K562 (cell line): ENCODE measurements around the gene EVL. TPM values are rescaled to one million over a fixed set of nuclear protein-coding genes. Genes with fewer than 3 reads are reported as not detected.

Experiments
- ATAC-seq: fragments of 200-7000 bp; cut with Tn5 transposase; 3 replicates; pipeline ENCODE4 v1.9.1; 2020; ENCODE audit warnings: moderate library complexity
- BruUV-seq: library from RNA; stranded (reverse); fragments of 400-500 nt; replicated peaks from 2 replicates; lab custom pipeline; 2021; lab: Mats Ljungman, UMichigan
- CTCF ChIA-PET: fragments of 300-600 bp; formaldehyde crosslinking; extraction: SDS; loops from one replicate; lab custom pipeline; 2021; ENCODE audit warnings: low intra/inter-chr PET ratio; lab: Yijun Ruan, JAX
- POLR2A ChIA-PET: fragments of 300-600, 350-650 bp; sonication (Branson Sonifier 250); formaldehyde crosslinking; extraction: SDS; loops from one replicate; lab custom pipeline; 2021; ENCODE audit warnings: antibody characterized with exemption, inconsistent platforms; lab: Yijun Ruan, JAX
- DNase-seq, 4 experiments: peaks; one replicate each; pipeline versions ENCODE4 v3.0.0 to v3.0.0-alpha.2; 2011 to 2018; ENCODE audit warnings: low spot score in 3 of 4, mixed read lengths in 3 of 4; ENCODE audit errors: extremely low read depth in 1 of 4
- FAIRE-seq: peaks from 2 replicates; lab custom pipeline; 2011; peaks lifted over from hg19 to GRCh38; lab: Jason Lieb, UNC
- H2AFZ ChIP-seq: 2 replicates; pipeline ENCODE4 v1.6.0; 2011; ENCODE audit warnings: low read depth, low read length, control low read depth, inconsistent platforms
- H3K27ac ChIP-seq: fragments of 200-600 bp; 3 replicates; pipeline ENCODE4 v1.8.0; 2011; ENCODE audit warnings: low read depth, mild to moderate bottlenecking, control low read depth, inconsistent platforms, low read length, moderate library complexity, mixed read lengths; ENCODE audit errors: extremely low read depth
- H3K27me3 ChIP-seq, 2 experiments: fragments of 300-600 bp in 1 of 2; 2 replicates in 1 of 2; 3 replicates in 1 of 2; pipeline versions ENCODE4 v1.6.0 to v1.8.0; 2011; ENCODE audit warnings: inconsistent platforms in 2 of 2, low read length in 2 of 2, mild to moderate bottlenecking in 1 of 2, mixed read lengths in 1 of 2, moderate library complexity in 1 of 2; ENCODE audit not compliant: control insufficient read depth in 2 of 2, insufficient read depth in 2 of 2
- H3K36me3 ChIP-seq: fragments of 300-600 bp; 3 replicates; pipeline ENCODE4 v1.8.0; 2011; ENCODE audit warnings: mild to moderate bottlenecking, low read length, inconsistent platforms; ENCODE audit not compliant: control insufficient read depth, insufficient read depth
- H3K4me1 ChIP-seq, 2 experiments: fragments of 200-600 bp in 1 of 2; replicated peaks in 1 of 2; 2 replicates in 1 of 2; 3 replicates in 1 of 2; pipeline versions ENCODE4 v1.5.1 to v1.8.0; 2011; ENCODE audit warnings: inconsistent platforms in 2 of 2, low read length in 2 of 2, mild to moderate bottlenecking in 1 of 2, mixed read lengths in 1 of 2, moderate library complexity in 1 of 2; ENCODE audit not compliant: control insufficient read depth in 2 of 2, insufficient read depth in 2 of 2
- H3K4me2 ChIP-seq: 2 replicates; pipeline ENCODE4 v1.6.1; 2011; ENCODE audit warnings: low read length, control low read depth, inconsistent platforms, mixed read lengths; ENCODE audit not compliant: insufficient read depth
- H3K4me3 ChIP-seq: fragments of 200-600 bp; sonication (generic), shearing (Covaris generic); 2 replicates; pipeline ENCODE4 v1.5.1; 2016; ENCODE audit warnings: control low read depth, inconsistent platforms
- H3K79me2 ChIP-seq: fragments of 200-600 bp; 3 replicates; pipeline ENCODE4 v1.8.0; 2011; ENCODE audit warnings: low read length, inconsistent platforms; ENCODE audit not compliant: control insufficient read depth, insufficient read depth
- H3K9ac ChIP-seq, 2 experiments: 2 replicates each; pipeline versions ENCODE4 v1.6.0 to v1.6.1; 2011; ENCODE audit warnings: low read depth in 2 of 2, low read length in 2 of 2, control low read depth in 1 of 2, inconsistent platforms in 1 of 2, mild to moderate bottlenecking in 1 of 2, mixed read lengths in 1 of 2; ENCODE audit not compliant: insufficient read depth in 1 of 2
- H3K9me1 ChIP-seq: one replicate; pipeline ENCODE4 v1.6.0; 2011; ENCODE audit warnings: inconsistent platforms, mild to moderate bottlenecking, low read length, moderate library complexity; ENCODE audit not compliant: control insufficient read depth, insufficient read depth
- H3K9me3 ChIP-seq: replicated peaks from 2 replicates; pipeline ENCODE4 v1.5.1; 2011; ENCODE audit warnings: low read depth, low read length, inconsistent platforms; ENCODE audit not compliant: control insufficient read depth, insufficient read depth
- H4K20me1 ChIP-seq: replicated peaks from 2 replicates; pipeline ENCODE4 v1.6.1; 2011; ENCODE audit warnings: low read length, inconsistent platforms, mixed read lengths; ENCODE audit not compliant: control insufficient read depth, insufficient read depth
- ATF7 ChIP-seq: fragments of 450-650 bp; IDR thresholded peaks from 2 replicates; pipeline ENCODE4 v1.7.1; 2014; ENCODE audit warnings: mild to moderate bottlenecking, moderate library complexity
- BCLAF1 ChIP-seq, 2 experiments: fragments of 450-650 bp in 1 of 2; IDR thresholded peaks; 2 replicates each; pipeline ENCODE4 v1.6.1; 2011 to 2017; ENCODE audit warnings: low read depth in 2 of 2, antibody characterized with exemption in 1 of 2, borderline replicate concordance in 1 of 2, low read length in 1 of 2, mild to moderate bottlenecking in 1 of 2, mixed read lengths in 1 of 2; ENCODE audit not compliant: control insufficient read depth in 1 of 2
- CGGBP1 ChIP-seq: fragments of 250-450 bp; sonication (Bioruptor Pico); IDR thresholded peaks from 2 replicates; pipeline ENCODE4 v1.9.0; 2021; ENCODE audit warnings: mild to moderate bottlenecking
- ELF2 ChIP-seq: fragments of 250-450 bp; sonication (Bioruptor Pico); IDR thresholded peaks from 2 replicates; pipeline ENCODE4 v1.5.0; 2021; ENCODE audit warnings: mild to moderate bottlenecking
- HDAC3 ChIP-seq: fragments of 450-650 bp; IDR thresholded peaks from 2 replicates; pipeline ENCODE4 v1.6.1; 2018; ENCODE audit warnings: borderline replicate concordance, mild to moderate bottlenecking, moderate library complexity; ENCODE audit not compliant: partially characterized antibody
- HNRNPL ChIP-seq: fragments of 200-400 bp; formaldehyde crosslinking; IDR thresholded peaks from 2 replicates; pipeline ENCODE4 v1.6.1; 2017; ENCODE audit warnings: low read depth, mild to moderate bottlenecking, low read length
- MITF ChIP-seq: IDR thresholded peaks from 2 replicates; pipeline ENCODE4 v1.6.1; 2014; ENCODE audit warnings: antibody characterized with exemption
- POLR3G ChIP-seq: IDR thresholded peaks from 2 replicates; pipeline ENCODE4 v1.6.1; 2011; ENCODE audit not compliant: insufficient read length, insufficient replicate concordance; ENCODE audit errors: extremely low read depth
- PTRF ChIP-seq: fragments of 450-650 bp; IDR thresholded peaks from 2 replicates; pipeline ENCODE4 v1.6.1; 2016; ENCODE audit warnings: mild to moderate bottlenecking, missing genetic modification characterization, missing compliant biosample characterization
- SRSF9 ChIP-seq: fragments of 200-400 bp; formaldehyde crosslinking; IDR thresholded peaks from 2 replicates; pipeline ENCODE4 v1.6.1; 2017; ENCODE audit warnings: low read depth, low read length, borderline replicate concordance
- TRIM25 ChIP-seq: fragments of 450-650 bp; IDR thresholded peaks from 2 replicates; pipeline ENCODE4 v1.7.0; 2016; ENCODE audit warnings: borderline replicate concordance
- ZNF121 ChIP-seq: sonication (generic); formaldehyde crosslinking; conservative IDR thresholded peaks from 2 replicates; pipeline ENCODE4 v1.8.0; 2022; ENCODE audit warnings: missing genetic modification reagents
- ZNF165 ChIP-seq: fragments of 250-450 bp; sonication (Bioruptor Pico); IDR thresholded peaks from 2 replicates; pipeline ENCODE4 v1.4.0; 2020; ENCODE audit warnings: borderline replicate concordance
- ZNF644 ChIP-seq: fragments of 200-800 bp; sonication (Bioruptor generic); IDR thresholded peaks from 2 replicates; pipeline ENCODE4 v1.6.1; 2016; ENCODE audit warnings: low read depth, missing genetic modification characterization, missing compliant biosample characterization
- ZNF79 ChIP-seq: fragments of 250-450 bp; sonication (Bioruptor Pico); IDR thresholded peaks from 2 replicates; pipeline ENCODE4 v1.4.0; 2020; ENCODE audit warnings: low read depth, mild to moderate bottlenecking, moderate library complexity
- WGBS: fragments of 100-300 bp; shearing (Covaris generic); methylation state at CpG from one replicate; pipeline ENCODE4 v1.1.6; 2016; ENCODE audit warnings: low coverage, mixed read lengths; ENCODE audit not compliant: insufficient coverage; ENCODE audit errors: missing lambda C conversion rate; 5-methylcytosine and 5-hydroxymethylcytosine counted together
- in situ Hi-C: fragments of 300-500 bp; cut with MboI; formaldehyde crosslinking; loops from 4 replicates; pipeline ENCODE4 v1.15.0; 2018; ENCODE audit warnings: inconsistent platforms, mixed read lengths
- intact Hi-C: fragments of 100-400 bp; cut with micrococcal nuclease; formaldehyde crosslinking; loops from 2 replicates; pipeline ENCODE4 v1.14.2; 2022
- polyA plus RNA-seq, 8 experiments: library from polyadenylated mRNA; depleted of rRNA in 4 of 8; stranded (reverse) in 5 of 8; unstranded in 3 of 8; fragments of >200 nt; fragmentation: Nextera tagmentation in 2 of 8; fragmentation: Illumina TruSeq in 1 of 8; extraction: Ambion mirVana in 2 of 8; extraction: Trizol in 1 of 8; gene quantifications; 2 replicates each; pipeline versions ENCODE4 v1.2.1 to v1.2.3, GENCODE V29; 2011 to 2014; ENCODE audit warnings: inconsistent platforms in 1 of 8, missing spikeins in 1 of 8
- total RNA-seq, 7 experiments: library from RNA; depleted of rRNA in 6 of 7; stranded (reverse); fragments of >200 nt in 6 of 7; fragmentation: Illumina TruSeq in 2 of 7; extraction: Trizol in 2 of 7; gene quantifications; 2 replicates each; pipeline versions ENCODE4 v1.2.1 to v1.2.3, GENCODE V29; 2011 to 2021; ENCODE audit warnings: low replicate concordance in 1 of 7

Gene EVL
- total and polyA plus RNA-seq, 9 of the 15 experiments (the other 6 are each of a cell fraction or from before 2014, with no cell fraction given), result 2.9 to 43.4 (median 23.9) TPM

GRCh38 chr14:100096656-100097055, 31.4 kb downstream of the EVL start:
- no peak for FAIRE-seq
- no peak for ATAC-seq
- Histone ChIP-seq H3K4me3 (no peak overlapping the region), H3K79me2 (no peaks in the 10 kb centered on the region), H3K27ac (no peak overlapping the region), H3K36me3 (peaks cover 18% of the 10 kb centered on the region; the same call in 1 of the 3 replicates), H2AFZ (no peak overlapping the region), H3K4me2 (no peak overlapping the region), H3K27me3 (no peaks in the 10 kb centered on the region), H3K9me3 (no peaks in the 10 kb centered on the region), H3K9ac (no peak overlapping the region), H3K4me1 (no peaks in the 10 kb centered on the region; a peak in 1 of 5 replicates), H3K9me1 (no peaks in the 10 kb centered on the region), H4K20me1 (no peaks in the 10 kb centered on the region)
- POLR2A ChIA-PET, result interaction anchor here (1.8 to 2.1 kb wide), 2 partner anchors 12 to 14 kb away, joined by 4 to 5 read pairs; no protein-coding TSS in a partner anchor
- DNase-seq, result no peak
- in situ Hi-C loops (no loop called here), intact Hi-C loops (no loop called here)
- 72% methylated on average over 3 of the region's 3 CpGs for WGBS
- BruUV-seq, result no TSS peak
- CTCF ChIA-PET, result no interaction called here
- no peak for TF ChIP-seq CGGBP1 (CRISPR knock-in tag)
- no peak for TF ChIP-seq HNRNPL
- TF ChIP-seq HDAC3, result no peak
- TF ChIP-seq BCLAF1 (IDR thresholded peaks at IDR 0.05; ENCODE audit: borderline replicate concordance in 1 of 2, control insufficient read depth in 1 of 2, low read depth in 2 of 2, low read length in 1 of 2), result no peak
- TF ChIP-seq ZNF644 (tag), result no peak
- TF ChIP-seq ZNF79 (CRISPR knock-in tag), result no peak
- no peak for TF ChIP-seq PTRF
- no peak for TF ChIP-seq ELF2 (CRISPR knock-in tag)
- TF ChIP-seq ATF7, result no peak
- TF ChIP-seq MITF, result no peak
- TF ChIP-seq POLR3G, result no peak
- TF ChIP-seq ZNF121 (CRISPR knock-in tag), result no peak
- no peak for TF ChIP-seq ZNF165 (CRISPR knock-in tag)
- no peak for TF ChIP-seq TRIM25
- no peak for TF ChIP-seq SRSF9
